ENCODE results near the gene PCDH8.

Gene PCDH8

DNA sequence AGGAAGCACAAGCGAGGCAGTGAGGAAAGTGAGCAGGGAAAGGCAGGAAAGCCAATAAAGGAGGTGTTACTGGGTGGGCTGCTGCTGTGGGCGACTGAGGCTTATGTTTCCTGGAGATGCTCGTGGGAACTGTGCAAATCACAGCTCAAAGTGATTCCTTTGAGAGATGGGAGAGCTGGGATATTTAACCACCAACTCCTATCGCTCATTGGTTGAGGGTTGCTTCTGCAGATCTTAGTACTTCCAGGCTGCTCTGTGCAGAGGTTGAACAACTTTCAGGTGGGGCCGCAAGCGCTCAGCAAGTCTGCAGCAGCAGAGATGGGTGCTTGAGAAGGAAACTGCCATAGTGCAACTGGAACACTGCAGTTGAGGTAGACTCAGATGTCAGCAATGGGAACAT is 8.4 kb downstream of the PCDH8 start:
- Histone ChIP-seq H3K36me3 (ENCODE audit: insufficient read depth, low read length) (no peaks in the 10 kb centered on the region), H3K4me1 (ENCODE audit: insufficient read depth, low read length, poor library complexity, severe bottlenecking) (no peaks in the 10 kb centered on the region), H2AFZ (ENCODE audit: low read length) (no peak overlapping the region), H3K9me2 (replicated peaks; ENCODE audit: low read depth, low read length) (no peaks in the 10 kb centered on the region), H3K79me2 (ENCODE audit: insufficient read depth, low read length) (no peaks in the 10 kb centered on the region), H3K9me3 (ENCODE audit: insufficient read depth, low read depth, low read length) (no peaks in the 10 kb centered on the region), H3K27me3 (ENCODE audit: insufficient read depth, low read length, poor library complexity, severe bottlenecking) (no peaks in the 10 kb centered on the region), H4K20me1 (ENCODE audit: insufficient read depth, low read length, poor library complexity, severe bottlenecking) (no peaks in the 10 kb centered on the region), H3K4me3 (ENCODE audit: low read length, poor library complexity, severe bottlenecking) (no peak overlapping the region), H3K9ac (ENCODE audit: low read depth, low read length, poor library complexity, severe bottlenecking) (no peak overlapping the region), H3F3A (ENCODE audit: low read depth) (no peaks in the 10 kb centered on the region), H3K4me2 (ENCODE audit: low read depth, low read length, poor library complexity, severe bottlenecking) (no peak overlapping the region)
- TF ChIP-seq CTCF (conservative IDR thresholded peaks at IDR 0.05; ENCODE audit: low read length) = no peak
- TF ChIP-seq EZH2phosphoT487 (IDR thresholded peaks at IDR 0.05; ENCODE audit: borderline replicate concordance) = no peak

DNA sequence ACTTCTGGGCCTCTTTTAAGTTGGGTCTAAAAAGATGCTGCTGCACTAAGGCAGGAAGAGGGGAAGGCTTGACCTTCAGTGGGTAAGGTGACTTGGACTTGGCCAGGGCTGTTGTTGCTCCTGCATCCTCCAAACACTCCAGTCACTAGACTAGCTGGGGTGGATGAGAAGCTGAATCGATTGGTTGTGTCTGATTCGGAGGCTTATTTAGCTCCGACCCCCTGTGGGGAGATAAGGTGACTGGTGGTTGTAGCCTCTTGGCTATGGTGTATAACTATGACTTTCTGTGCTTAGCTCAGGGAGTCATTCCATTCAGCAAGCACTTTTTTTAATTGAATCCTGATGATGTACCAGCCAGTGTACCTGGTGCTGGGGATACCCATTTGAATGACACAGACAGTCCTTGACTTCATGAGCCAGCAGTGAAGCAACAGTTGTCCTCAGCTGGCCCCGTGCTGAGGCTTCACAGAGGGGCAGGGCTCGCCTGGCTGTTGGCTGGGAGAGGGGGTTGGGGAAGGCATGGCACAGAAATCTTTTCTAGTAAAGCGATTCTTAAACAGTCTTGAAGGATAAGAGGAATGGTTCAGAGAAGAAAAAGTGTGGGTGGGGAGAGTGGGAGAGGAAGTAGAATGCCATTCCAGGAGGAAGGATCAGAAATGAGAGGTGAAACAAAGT is 9.9 kb downstream of the PCDH8 start:
- Histone ChIP-seq H3K36me3 (ENCODE audit: insufficient read depth, low read length) (no peaks in the 10 kb centered on the region), H4K20me1 (ENCODE audit: insufficient read depth, low read length, poor library complexity, severe bottlenecking) (no peaks in the 10 kb centered on the region), H3F3A (ENCODE audit: low read depth) (no peaks in the 10 kb centered on the region), H3K79me2 (ENCODE audit: insufficient read depth, low read length) (no peaks in the 10 kb centered on the region), H3K9me2 (replicated peaks; ENCODE audit: low read depth, low read length) (no peaks in the 10 kb centered on the region), H2AFZ (ENCODE audit: low read length) (no peak overlapping the region), H3K4me2 (ENCODE audit: low read depth, low read length, poor library complexity, severe bottlenecking) (no peak overlapping the region), H3K9ac (ENCODE audit: low read depth, low read length, poor library complexity, severe bottlenecking) (no peak overlapping the region), H3K27me3 (ENCODE audit: insufficient read depth, low read length, poor library complexity, severe bottlenecking) (no peaks in the 10 kb centered on the region), H3K9me3 (ENCODE audit: insufficient read depth, low read depth, low read length) (no peaks in the 10 kb centered on the region), H3K4me3 (ENCODE audit: low read length, poor library complexity, severe bottlenecking) (no peak overlapping the region), H3K4me1 (ENCODE audit: insufficient read depth, low read length, poor library complexity, severe bottlenecking) (no peaks in the 10 kb centered on the region)
- no peak for TF ChIP-seq EZH2phosphoT487 (IDR thresholded peaks at IDR 0.05; ENCODE audit: borderline replicate concordance)
- TF ChIP-seq CTCF (conservative IDR thresholded peaks at IDR 0.05; ENCODE audit: low read length) = no peak

GRCh38 chr13:52837850-52838249 is 10.6 kb downstream of the PCDH8 start:
- H3K36me3 ChIP-seq (ENCODE audit: insufficient read depth, low read length) = no peaks in the 10 kb centered on the region
- no peaks in the 10 kb centered on the region for H3K9me3 ChIP-seq (ENCODE audit: insufficient read depth, low read depth, low read length)
- H3K9ac ChIP-seq (ENCODE audit: low read depth, low read length, poor library complexity, severe bottlenecking) = no peak overlapping the region
- no peaks in the 10 kb centered on the region for H3K9me2 ChIP-seq (replicated peaks; ENCODE audit: low read depth, low read length)
- no peaks in the 10 kb centered on the region for H3K27me3 ChIP-seq (ENCODE audit: insufficient read depth, low read length, poor library complexity, severe bottlenecking)
- H3K79me2 ChIP-seq (ENCODE audit: insufficient read depth, low read length) = no peaks in the 10 kb centered on the region
- H3K4me3 ChIP-seq (ENCODE audit: low read length, poor library complexity, severe bottlenecking) = no peak overlapping the region
- no peaks in the 10 kb centered on the region for H4K20me1 ChIP-seq (ENCODE audit: insufficient read depth, low read length, poor library complexity, severe bottlenecking)
- no peak overlapping the region for H3K4me2 ChIP-seq (ENCODE audit: low read depth, low read length, poor library complexity, severe bottlenecking)
- TF ChIP-seq EZH2phosphoT487 (IDR thresholded peaks at IDR 0.05; ENCODE audit: borderline replicate concordance) = no peak
- no peak for TF ChIP-seq CTCF (conservative IDR thresholded peaks at IDR 0.05; ENCODE audit: low read length)
- no peaks in the 10 kb centered on the region for H3F3A ChIP-seq (ENCODE audit: low read depth)
- no peak overlapping the region for H2AFZ ChIP-seq (ENCODE audit: low read length)
- no peaks in the 10 kb centered on the region for H3K4me1 ChIP-seq (ENCODE audit: insufficient read depth, low read length, poor library complexity, severe bottlenecking)

All from Loucy (cell line).